HEK293 (cell line): Measurements from ENCODE around the gene INF2.
"Not testable (repeated sequence)": the region's sequence is repeated elsewhere in the genome, so short reads cannot be mapped to it uniquely, and the experiment has no call there.

ENCODE experiments used
- CTCF ChIA-PET: fragments of 350-600 bp; formaldehyde crosslinking; extraction: SDS; loops from one replicate; lab custom pipeline; 2021; ENCODE audit warnings: antibody characterized with exemption; lab: Yijun Ruan, JAX
- POLR2A ChIA-PET: fragments of 300-600 bp; formaldehyde crosslinking; extraction: SDS; loops from one replicate; lab custom pipeline; 2020; ENCODE audit warnings: antibody characterized with exemption, inconsistent platforms; lab: Yijun Ruan, JAX
- H3K27ac ChIP-seq: fragments of 200-500 bp; sonication (Bioruptor generic); 2 replicates; pipeline ENCODE4 v1.5.1; 2014; ENCODE audit warnings: low read depth, low read length, control low read depth, inconsistent platforms; ENCODE audit errors: extremely low read depth
- H3K36me3 ChIP-seq, 2 experiments: fragments of 200-500 bp in 1 of 2; sonication (Bioruptor generic) in 1 of 2; 1 replicate in 1 of 2; 2 replicates in 1 of 2; pipeline ENCODE4 v1.5.1; 2014 to 2017; ENCODE audit warnings: inconsistent platforms in 2 of 2, low read length in 2 of 2; ENCODE audit not compliant: control insufficient read depth in 2 of 2, insufficient read depth in 1 of 2
- H3K4me1 ChIP-seq: fragments of 200-500 bp; sonication (Bioruptor generic); 2 replicates; pipeline ENCODE4 v1.5.1; 2014; ENCODE audit warnings: mild to moderate bottlenecking, low read length, inconsistent platforms; ENCODE audit not compliant: control insufficient read depth, insufficient read depth
- H3K4me3 ChIP-seq: 2 replicates; pipeline ENCODE4 v1.5.1; 2011; ENCODE audit warnings: low read depth, mild to moderate bottlenecking, control low read depth, low read length, moderate library complexity
- H3K9me3 ChIP-seq: fragments of 200-500 bp; sonication (Bioruptor generic); 2 replicates; pipeline ENCODE4 v1.5.1; 2014; ENCODE audit warnings: low read depth, low read length, inconsistent platforms; ENCODE audit not compliant: control insufficient read depth, insufficient read depth
- GLI4 ChIP-seq: fragments of 450-650 bp; formaldehyde crosslinking; IDR thresholded peaks from 2 replicates; pipeline ENCODE4 v1.5.1; 2016; ENCODE audit warnings: missing biosample characterization, missing genetic modification characterization
- HOXC10 ChIP-seq: sonication (generic); formaldehyde crosslinking; IDR thresholded peaks from 2 replicates; pipeline ENCODE4 v1.8.1; 2023; ENCODE audit warnings: mild to moderate bottlenecking, missing genetic modification reagents
- KLF17 ChIP-seq: fragments of 450-650 bp; formaldehyde crosslinking; IDR thresholded peaks from 2 replicates; pipeline ENCODE4 v1.5.1; 2016; ENCODE audit warnings: missing biosample characterization, missing genetic modification characterization
- MYNN ChIP-seq: fragments of 450-650 bp; formaldehyde crosslinking; IDR thresholded peaks from 2 replicates; pipeline ENCODE4 v1.5.1; 2016; ENCODE audit warnings: missing biosample characterization, missing genetic modification characterization, borderline replicate concordance
- ZFHX2 ChIP-seq: fragments of 450-650 bp; formaldehyde crosslinking; conservative IDR thresholded peaks from 2 replicates; pipeline ENCODE4 v1.5.1; 2016; ENCODE audit warnings: missing biosample characterization, missing genetic modification characterization
- ZFP37 ChIP-seq: fragments of 450-650 bp; formaldehyde crosslinking; IDR thresholded peaks from 2 replicates; pipeline ENCODE4 v1.5.1; 2016; ENCODE audit warnings: missing biosample characterization, missing genetic modification characterization
- ZNF140 ChIP-seq: fragments of 450-650 bp; formaldehyde crosslinking; IDR thresholded peaks from 2 replicates; pipeline ENCODE4 v1.5.1; 2016; ENCODE audit warnings: missing biosample characterization, missing genetic modification characterization
- ZNF248 ChIP-seq: fragments of 450-650 bp; formaldehyde crosslinking; IDR thresholded peaks from 2 replicates; pipeline ENCODE4 v1.5.1; 2017; ENCODE audit warnings: missing biosample characterization, missing genetic modification characterization
- ZNF341 ChIP-seq: fragments of 450-650 bp; formaldehyde crosslinking; IDR thresholded peaks from 2 replicates; pipeline ENCODE4; 2016; ENCODE audit warnings: low read depth, missing biosample characterization, missing genetic modification characterization
- ZNF449 ChIP-seq: fragments of 450-650 bp; formaldehyde crosslinking; IDR thresholded peaks from 2 replicates; pipeline ENCODE4 v1.5.1; 2017; ENCODE audit warnings: missing biosample characterization, mild to moderate bottlenecking, missing genetic modification characterization, moderate library complexity
- ZNF692 ChIP-seq: fragments of 450-650 bp; formaldehyde crosslinking; IDR thresholded peaks from 2 replicates; pipeline ENCODE4 v1.5.1; 2016; ENCODE audit warnings: missing biosample characterization, missing genetic modification characterization

INF2 gene

GRCh38 chr14:104666981-104667380 lies 22.4 kb upstream of the INF2 start:
- ChIA-PET POLR2A (no interaction called here), CTCF (interaction anchor here (0.6 kb wide), 1 partner anchor 783 kb away, joined by 3 read pairs; no protein-coding TSS in a partner anchor)

GRCh38 chr14:104669697-104670096 lies 19.7 kb upstream of the INF2 start:
- ChIA-PET CTCF (interaction anchor here (0.7 to 1.4 kb wide), 3 partner anchors 11 to 96 kb away, joined by 3 read pairs; no protein-coding TSS in a partner anchor), POLR2A (no interaction called here)
- Histone ChIP-seq H3K36me3 (no peaks in the 10 kb centered on the region), H3K4me1 (no peaks in the 10 kb centered on the region), H3K27ac (no peak overlapping the region), H3K4me3 (no peak overlapping the region), H3K9me3 (no peaks in the 10 kb centered on the region)
- TF ChIP-seq KLF17 (tag by site-specific recombination), result no peak
- no peak for TF ChIP-seq ZNF692 (tag by site-specific recombination)
- no peak for TF ChIP-seq ZNF140

More at GRCh38 chr14:104666981-104667380, 22.4 kb upstream of the INF2 start:
- no peaks in the 10 kb centered on the region for H3K9me3 ChIP-seq
- H3K4me1 ChIP-seq, result no peaks in the 10 kb centered on the region
- no peaks in the 10 kb centered on the region for H3K36me3 ChIP-seq
- no peak overlapping the region for H3K4me3 ChIP-seq
- TF ChIP-seq MYNN (tag by site-specific recombination) (no peak), ZFP37 (tag by site-specific recombination) (no peak), ZNF248 (tag by site-specific recombination) (no peak), GLI4 (tag by site-specific recombination) (no peak), HOXC10 (CRISPR knock-in tag) (no peak)
- H3K27ac ChIP-seq, result no peak overlapping the region

- POLR2A ChIA-PET, H3K27ac ChIP-seq, H3K9me3 ChIP-seq, H3K4me3 ChIP-seq, H3K4me1 ChIP-seq, CTCF ChIA-PET, H3K36me3 ChIP-seq: not testable (repeated sequence)
- TF ChIP-seq ZNF449 (tag by site-specific recombination), result peak; percentile 82
- TF ChIP-seq ZNF341 (tag by site-specific recombination), result peak; percentile 29; the same call in 1 of the 2 replicates
These were observed 18.0 kb upstream of the INF2 start for GRCh38 chr14:104671330-104671977.

- POLR2A ChIA-PET, H3K27ac ChIP-seq, H3K4me3 ChIP-seq, H3K4me1 ChIP-seq, H3K36me3 ChIP-seq, H3K9me3 ChIP-seq, CTCF ChIA-PET: not testable (repeated sequence)
- peak; percentile 28; the same call in 1 of the 2 replicates for TF ChIP-seq ZFHX2 (tag by site-specific recombination)
These were observed 17.3 kb upstream of the INF2 start for GRCh38 chr14:104672119-104672518.
